AG04449 (cell line): ENCODE results near the gene PRELID3B.

Experiments used
- CTCF ChIA-PET: fragments of 350-600 bp; formaldehyde crosslinking; extraction: SDS; loops from one replicate; lab custom pipeline; 2021; ENCODE audit warnings: antibody characterized with exemption; lab: Yijun Ruan, JAX
- POLR2A ChIA-PET: fragments of 400-600, 350-600 bp; formaldehyde crosslinking; extraction: SDS; loops from one replicate; lab custom pipeline; 2020; ENCODE audit warnings: antibody characterized with exemption, inconsistent platforms; lab: Yijun Ruan, JAX
- DNase-seq: peaks from one replicate; pipeline ENCODE4 v3.0.0-alpha.2; 2010; ENCODE audit warnings: low read depth, low spot score
- H3K4me3 ChIP-seq: 2 replicates; pipeline ENCODE4 v1.5.1; 2011; ENCODE audit warnings: low read depth, mild to moderate bottlenecking, control low read depth, low read length
- CTCF ChIP-seq: IDR thresholded peaks from one replicate; pipeline ENCODE4 v1.5.1; 2011; ENCODE audit warnings: mild to moderate bottlenecking, moderate library complexity, low read length, control low read depth, inconsistent platforms; ENCODE audit not compliant: insufficient read depth; ENCODE audit errors: missing control alignments

Gene PRELID3B

DNA sequence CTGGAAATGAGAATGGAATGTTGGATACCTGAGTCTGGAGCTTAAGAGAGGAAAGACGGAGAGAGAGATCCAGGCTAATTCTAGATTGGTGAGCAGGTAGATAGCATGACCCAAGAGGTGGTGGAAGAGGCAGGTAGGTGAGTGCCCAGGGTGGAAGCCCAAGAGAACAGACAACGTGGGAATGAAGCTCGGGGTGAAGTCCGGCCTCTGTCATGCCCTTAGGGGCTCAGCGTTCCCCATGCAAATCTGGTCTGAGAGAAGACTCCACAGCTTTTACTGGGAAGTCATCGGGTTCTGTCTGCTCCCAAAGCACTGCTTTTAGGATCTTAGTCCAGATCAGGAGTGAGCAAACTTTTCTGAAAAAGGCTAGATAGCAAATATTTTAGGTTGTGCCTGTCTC lies 57.9 kb downstream of the PRELID3B start:
- no peak for TF ChIP-seq CTCF
- CTCF ChIA-PET: interaction anchor here (1.0 kb wide), 1 partner anchor 24 kb away, joined by 3 read pairs; no protein-coding TSS in a partner anchor
- H3K4me3 ChIP-seq: no peak overlapping the region
- DNase-seq: no peak
- POLR2A ChIA-PET: no interaction called here
